Neuronal stem cell (in vitro differentiated cells): ENCODE measurements around the gene SPRN.
"Not testable (repeated sequence)": the region's sequence is repeated elsewhere in the genome, so short reads cannot be mapped to it uniquely, and the experiment has no call there.

Experiments
- DNase-seq: peaks from one replicate; pipeline ENCODE4 v3.0.0-alpha.2; 2013; ENCODE audit warnings: low spot score
- H2AFZ ChIP-seq: one replicate; pipeline ENCODE4 v1.6.1; 2013; ENCODE audit warnings: mild to moderate bottlenecking, low read length, inconsistent platforms
- H2AK5ac ChIP-seq: 2 replicates; pipeline ENCODE4 v1.6.1; 2013; ENCODE audit warnings: low read depth, mild to moderate bottlenecking, inconsistent platforms, low read length, moderate library complexity, mixed read lengths
- H2BK120ac ChIP-seq: 2 replicates; pipeline ENCODE4 v1.6.1; 2013; ENCODE audit warnings: low read depth, mild to moderate bottlenecking, inconsistent platforms, low read length, moderate library complexity, mixed read lengths
- H2BK12ac ChIP-seq: one replicate; pipeline ENCODE4 v1.6.1; 2013; ENCODE audit warnings: low read length, inconsistent platforms
- H2BK15ac ChIP-seq: 2 replicates; pipeline ENCODE4 v1.6.1; 2013; ENCODE audit warnings: mild to moderate bottlenecking, low read length, inconsistent platforms, mixed read lengths
- H2BK5ac ChIP-seq: one replicate; pipeline ENCODE4 v1.6.1; 2013; ENCODE audit warnings: inconsistent platforms, mild to moderate bottlenecking, low read length, moderate library complexity
- H3K14ac ChIP-seq: one replicate; pipeline ENCODE4 v1.6.1; 2013; ENCODE audit warnings: low read length, inconsistent platforms
- H3K18ac ChIP-seq: 2 replicates; pipeline ENCODE4 v1.6.1; 2013; ENCODE audit warnings: low read length, inconsistent platforms
- H3K23ac ChIP-seq: 2 replicates; pipeline ENCODE4 v1.6.1; 2013; ENCODE audit warnings: low read depth, mild to moderate bottlenecking, mixed read lengths, low read length, inconsistent platforms; ENCODE audit not compliant: poor library complexity
- H3K27ac ChIP-seq: replicated peaks from 3 replicates; pipeline ENCODE4 v1.5.1; 2013; ENCODE audit warnings: low read length, inconsistent platforms
- H3K27me3 ChIP-seq, 3 experiments: 2 replicates each; pipeline ENCODE4 v1.6.1; 2013; ENCODE audit warnings: low read length in 3 of 3, mild to moderate bottlenecking in 2 of 3, inconsistent platforms in 1 of 3, low read depth in 1 of 3, mixed read lengths in 1 of 3, moderate library complexity in 1 of 3; ENCODE audit not compliant: control insufficient read depth in 3 of 3, insufficient read depth in 3 of 3
- H3K36me3 ChIP-seq, 2 donors: replicated peaks in 1 of 2; 2 replicates each; pipeline ENCODE4 v1.6.1; 2013; ENCODE audit warnings: low read length in 2 of 2; ENCODE audit not compliant: control insufficient read depth in 2 of 2, insufficient read depth in 2 of 2
- H3K4ac ChIP-seq: 2 replicates; pipeline ENCODE4 v1.6.1; 2013; ENCODE audit warnings: inconsistent platforms, mild to moderate bottlenecking, low read length, moderate library complexity
- H3K4me1 ChIP-seq, 2 donors: 1 replicate in 1 of 2; 2 replicates in 1 of 2; pipeline ENCODE4 v1.6.1; 2013; ENCODE audit warnings: low read length in 2 of 2, low read depth in 1 of 2; ENCODE audit not compliant: control insufficient read depth in 2 of 2, insufficient read depth in 1 of 2
- H3K4me2 ChIP-seq: one replicate; pipeline ENCODE4 v1.6.1; 2013; ENCODE audit warnings: mild to moderate bottlenecking, low read length, inconsistent platforms; ENCODE audit not compliant: insufficient read depth, poor library complexity, severe bottlenecking
- H3K4me3 ChIP-seq, 2 donors: 2 replicates each; pipeline ENCODE4 v1.5.1; 2013; ENCODE audit warnings: low read length in 2 of 2, mild to moderate bottlenecking in 2 of 2, inconsistent platforms in 1 of 2, moderate library complexity in 1 of 2
- H3K79me1 ChIP-seq: one replicate; pipeline ENCODE4 v1.6.1; 2013; ENCODE audit warnings: low read depth, mild to moderate bottlenecking, inconsistent platforms, low read length, moderate library complexity
- H3K9ac ChIP-seq: one replicate; pipeline ENCODE4 v1.6.1; 2013; ENCODE audit warnings: mild to moderate bottlenecking, low read depth, low read length, inconsistent platforms; ENCODE audit not compliant: poor library complexity
- H3K9me3 ChIP-seq, 2 donors: replicated peaks in 1 of 2; 2 replicates each; pipeline versions ENCODE3 to v1.6.1; 2013; ENCODE audit warnings: low read length in 2 of 2, mild to moderate bottlenecking in 2 of 2, inconsistent platforms in 1 of 2, low read depth in 1 of 2, mixed read lengths in 1 of 2, moderate library complexity in 1 of 2; ENCODE audit not compliant: control insufficient read depth in 2 of 2, insufficient read depth in 1 of 2
- H4K8ac ChIP-seq: one replicate; pipeline ENCODE4 v1.6.1; 2013; ENCODE audit warnings: low read depth, mild to moderate bottlenecking, inconsistent platforms, low read length, moderate library complexity
- H4K91ac ChIP-seq: one replicate; pipeline ENCODE4 v1.6.1; 2013; ENCODE audit warnings: low read length, low read depth, mild to moderate bottlenecking, inconsistent platforms; ENCODE audit not compliant: poor library complexity
- WGBS, 2 donors: extraction: QIAGEN DNeasy Blood & Tissue Kit; methylation state at CpG; one replicate each; pipeline ENCODE4 v1.1.7; 2013; ENCODE audit warnings: missing lambda C conversion rate in 2 of 2, mixed read lengths in 1 of 2; ENCODE audit not compliant: insufficient read length in 2 of 2, insufficient replicate concordance in 1 of 2; ENCODE audit errors: extremely low coverage in 2 of 2; 5-methylcytosine and 5-hydroxymethylcytosine counted together

SPRN gene

GRCh38 chr10:133442967-133443924 lies 18.8 kb upstream of the SPRN start:
- H4K8ac ChIP-seq: no peak overlapping the region
- H2BK12ac ChIP-seq: no peak overlapping the region
- H2AK5ac ChIP-seq: no peak overlapping the region
- H3K27ac ChIP-seq: no peak overlapping the region
- H2BK5ac ChIP-seq: no peak overlapping the region
- no peaks in the 10 kb centered on the region for H3K27me3 ChIP-seq
- H3K9ac ChIP-seq: no peak overlapping the region
- no peak overlapping the region for H3K4ac ChIP-seq
- peak overlapping the region; percentile 63 for H3K14ac ChIP-seq
- no peak for DNase-seq
- H4K91ac ChIP-seq: no peak overlapping the region
- peaks cover 3% of the 10 kb centered on the region for H3K79me1 ChIP-seq
- H2BK120ac ChIP-seq: no peak overlapping the region
- H3K23ac ChIP-seq: peak overlapping the region; percentile 46
- no peak overlapping the region for H2AFZ ChIP-seq
- no peak overlapping the region for H3K4me2 ChIP-seq
- H3K4me3 ChIP-seq: peak overlapping the region in 1 of 2 donors; percentile 69
- H3K9me3 ChIP-seq: peaks cover 0 to 62% of the 10 kb centered on the region in 2 donors
- H3K4me1 ChIP-seq: no peaks in the 10 kb centered on the region
- no CpG with 5 or more reads among the region's 16 CpGs for WGBS, 2 donors
- no peaks in the 10 kb centered on the region for H3K36me3 ChIP-seq
- H2BK15ac ChIP-seq: no peak overlapping the region
- no peak overlapping the region for H3K18ac ChIP-seq

DNA sequence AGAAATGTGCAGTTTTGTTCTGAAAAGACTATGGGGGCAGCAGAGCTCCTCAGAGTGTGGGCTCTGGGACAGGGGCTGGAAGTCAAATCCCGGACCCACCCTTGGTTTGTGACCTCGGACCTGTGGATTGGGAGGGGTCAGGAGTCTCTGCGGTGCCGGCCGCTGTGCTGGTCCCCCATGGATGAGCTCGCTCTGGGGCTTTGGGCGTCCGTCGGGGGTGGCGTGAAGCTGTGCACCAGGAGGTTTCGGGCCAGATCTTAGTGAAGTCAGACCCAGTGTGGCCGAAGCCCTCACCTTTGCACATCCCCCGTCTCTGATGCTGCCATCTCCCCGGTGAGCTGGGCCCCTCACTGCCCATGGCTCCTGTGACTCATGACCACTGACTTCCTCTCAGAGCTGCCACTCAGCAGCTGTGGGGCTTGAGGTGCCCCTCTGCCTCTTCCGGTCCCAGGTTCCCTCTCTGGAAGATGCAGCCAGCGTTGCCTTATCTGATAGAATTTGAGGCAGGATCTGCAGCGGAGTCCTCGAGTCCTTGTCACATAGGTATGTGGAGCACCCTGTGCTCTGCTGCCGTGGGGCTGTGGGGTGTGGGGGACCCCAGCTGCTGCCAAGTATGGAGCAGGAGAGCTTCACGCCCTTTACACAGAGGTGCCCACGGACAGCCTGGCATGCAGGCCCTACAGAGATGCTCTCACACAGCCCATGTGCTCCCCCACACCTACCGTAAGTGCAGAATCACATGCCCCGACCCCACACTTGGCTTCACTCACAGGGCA lies 18.0 kb upstream of the SPRN start:
- H3K4me2 ChIP-seq: no peak overlapping the region
- no peak overlapping the region for H3K18ac ChIP-seq
- no peak overlapping the region for H3K27ac ChIP-seq
- H3K27me3 ChIP-seq: no peaks in the 10 kb centered on the region
- no peak overlapping the region for H3K23ac ChIP-seq
- no peak overlapping the region for H3K9ac ChIP-seq
- no peak overlapping the region for H4K91ac ChIP-seq
- H3K4me1 ChIP-seq: no peaks in the 10 kb centered on the region
- peak overlapping the region; percentile 43 for H4K8ac ChIP-seq
- no peak overlapping the region for H2BK120ac ChIP-seq
- H2BK12ac ChIP-seq: no peak overlapping the region
- no peak for DNase-seq
- no peak overlapping the region for H2AFZ ChIP-seq
- WGBS, 2 donors: no CpG with 5 or more reads among the region's 23 CpGs
- no peak overlapping the region for H2AK5ac ChIP-seq
- no peak overlapping the region for H3K4me3 ChIP-seq
- peaks cover 0 to 62% of the 10 kb centered on the region in 2 donors for H3K9me3 ChIP-seq
- H2BK15ac ChIP-seq: no peak overlapping the region
- H3K36me3 ChIP-seq: no peaks in the 10 kb centered on the region
- no peak overlapping the region for H3K14ac ChIP-seq
- H3K4ac ChIP-seq: no peak overlapping the region
- H2BK5ac ChIP-seq: peak overlapping the region; percentile 24
- H3K79me1 ChIP-seq: peaks cover 3% of the 10 kb centered on the region

- no CpG with 5 or more reads among the region's 12 CpGs for WGBS, 2 donors
These were observed 17.4 kb upstream of the SPRN start for GRCh38 chr10:133441780-133442179.

GRCh38 chr10:133441356-133441755 lies 16.9 kb upstream of the SPRN start:
- H3K4me2 ChIP-seq, H2BK12ac ChIP-seq, H3K14ac ChIP-seq, H4K8ac ChIP-seq, H3K4ac ChIP-seq, DNase-seq, H3K23ac ChIP-seq, H3K4me3 ChIP-seq, H2AK5ac ChIP-seq, H3K18ac ChIP-seq, H3K36me3 ChIP-seq, H2BK120ac ChIP-seq, H2BK5ac ChIP-seq, H2BK15ac ChIP-seq, H2AFZ ChIP-seq, H3K9ac ChIP-seq, H4K91ac ChIP-seq, H3K79me1 ChIP-seq, H3K27ac ChIP-seq, H3K4me1 ChIP-seq, H3K27me3 ChIP-seq: not testable (repeated sequence)
- no CpG with 5 or more reads among the region's 21 CpGs for WGBS, 2 donors
- H3K9me3 ChIP-seq: peaks cover 0 to 57% of the 10 kb centered on the region in 2 donors

More at GRCh38 chr10:133441780-133442179, 17.4 kb upstream of the SPRN start:
- Histone ChIP-seq H3K4me1 (no peaks in the 10 kb centered on the region), H2BK120ac (no peak overlapping the region), H3K79me1 (peaks cover 3% of the 10 kb centered on the region), H3K4me2 (no peak overlapping the region), H4K91ac (no peak overlapping the region), H3K36me3 (no peaks in the 10 kb centered on the region), H2AK5ac (no peak overlapping the region), H3K27ac (no peak overlapping the region), H3K18ac (no peak overlapping the region), H2BK5ac (peak overlapping the region; percentile 24), H4K8ac (peak overlapping the region; percentile 43), H2BK15ac (no peak overlapping the region), H2AFZ (no peak overlapping the region), H3K14ac (no peak overlapping the region), H2BK12ac (no peak overlapping the region), H3K4ac (no peak overlapping the region), H3K4me3 (no peak overlapping the region), H3K9me3 (peaks cover 0 to 58% of the 10 kb centered on the region in 2 donors), H3K23ac (no peak overlapping the region), H3K27me3 (no peaks in the 10 kb centered on the region), H3K9ac (no peak overlapping the region)
- no peak for DNase-seq
